ENCODE data around the gene MX2.
"Not testable (repeated sequence)": the region's sequence is repeated elsewhere in the genome, so short reads cannot be mapped to it uniquely, and the experiment has no call there.

Gene MX2

GRCh38 chr21:41361786-41362604 is at the start of gene MX2:
Gene MX2 (plus strand): TSS chr21:41362027. CDS start chr21:41376907, 14,880 bp downstream.
- DNase-seq = peak; percentile 21

- not testable (repeated sequence) for DNase-seq
These were observed 48.3 kb upstream of the MX2 start for GRCh38 chr21:41313285-41314164.

- no peak for DNase-seq
These were observed 46.1 kb upstream of the MX2 start for GRCh38 chr21:41315726-41316125.

- DNase-seq = peak; percentile 40
These were observed 45.4 kb upstream of the MX2 start, which contains the start of gene FAM3B for GRCh38 chr21:41316200-41317062. Gene FAM3B (plus strand): TSS chr21:41316801. CDS start chr21:41316880, 79 bp downstream.

GRCh38 chr21:41317063-41317392 is 44.8 kb upstream of the MX2 start:
- no peak for DNase-seq

- no peak for DNase-seq
These were observed 44.4 kb upstream of the MX2 start for GRCh38 chr21:41317458-41317857.

GRCh38 chr21:41318218-41318617 is 43.6 kb upstream of the MX2 start:
- no peak for DNase-seq

GRCh38 chr21:41319273-41319672 is 42.6 kb upstream of the MX2 start:
- DNase-seq = no peak

GRCh38 chr21:41321211-41321907 is 40.5 kb upstream of the MX2 start:
- DNase-seq = peak; percentile 13

- no peak for DNase-seq
These were observed 39.8 kb upstream of the MX2 start for GRCh38 chr21:41321908-41322495.

- DNase-seq = peak; percentile 15
These were observed 39.1 kb upstream of the MX2 start for GRCh38 chr21:41322496-41323382.

GRCh38 chr21:41325138-41325912 is 36.5 kb upstream of the MX2 start:
- no peak for DNase-seq

GRCh38 chr21:41326414-41327080 is 35.3 kb upstream of the MX2 start:
- no peak for DNase-seq

GRCh38 chr21:41327753-41328152 is 34.1 kb upstream of the MX2 start:
- no peak for DNase-seq

GRCh38 chr21:41328660-41329607 is 32.9 kb upstream of the MX2 start:
- DNase-seq = no peak

GRCh38 chr21:41333752-41334151 is 28.1 kb upstream of the MX2 start:
- DNase-seq = no peak

GRCh38 chr21:41337515-41337914 is 24.3 kb upstream of the MX2 start:
- no peak for DNase-seq

- no peak for DNase-seq
These were observed 23.4 kb upstream of the MX2 start for GRCh38 chr21:41338455-41338854.
